Stimulated activated CD8-positive, alpha-beta memory T cell treated with anti-CD3 and anti-CD28 coated beads, Interleukin-4, amount 100 ng/mL, for 1 hour (primary cell): Measurements from ENCODE around the gene PTRHD1.
"Not testable (repeated sequence)": the region's sequence is repeated elsewhere in the genome, so short reads cannot be mapped to it uniquely, and the experiment has no call there.

ENCODE experiments used
- DNase-seq, 2 donors: peaks; one replicate each; pipeline ENCODE4 v3.0.0-alpha.2; 2020; ENCODE audit warnings: low read depth in 2 of 2, low spot score in 1 of 2

The PTRHD1 gene

GRCh38 chr2:24813691-24814137 is 20.5 kb upstream of the PTRHD1 start:
- DNase-seq: no peak

GRCh38 chr2:24809316-24810007 is 16.3 kb upstream of the PTRHD1 start:
- DNase-seq: no peak

DNA sequence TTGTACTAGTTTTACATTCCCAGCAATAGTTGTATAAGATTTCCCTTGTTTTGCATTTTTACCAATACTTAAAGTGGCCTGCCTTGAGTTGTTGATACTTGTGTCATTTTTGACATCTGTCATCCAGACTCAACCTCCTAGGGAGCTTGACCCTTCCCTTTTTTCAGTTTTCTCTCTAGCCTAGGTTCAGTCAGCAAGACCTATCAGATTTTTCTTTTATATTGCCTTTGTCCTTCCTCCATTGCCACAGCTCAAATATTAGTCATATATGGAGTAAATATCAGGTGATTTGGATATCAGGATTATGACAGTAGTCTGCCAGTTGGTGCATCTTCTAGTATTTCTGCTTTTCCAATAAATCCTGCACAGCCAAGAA is 13.5 kb upstream of the PTRHD1 start:
- no peak for DNase-seq

GRCh38 chr2:24805811-24806660 is 12.8 kb upstream of the PTRHD1 start:
- not testable (repeated sequence) for DNase-seq

DNA sequence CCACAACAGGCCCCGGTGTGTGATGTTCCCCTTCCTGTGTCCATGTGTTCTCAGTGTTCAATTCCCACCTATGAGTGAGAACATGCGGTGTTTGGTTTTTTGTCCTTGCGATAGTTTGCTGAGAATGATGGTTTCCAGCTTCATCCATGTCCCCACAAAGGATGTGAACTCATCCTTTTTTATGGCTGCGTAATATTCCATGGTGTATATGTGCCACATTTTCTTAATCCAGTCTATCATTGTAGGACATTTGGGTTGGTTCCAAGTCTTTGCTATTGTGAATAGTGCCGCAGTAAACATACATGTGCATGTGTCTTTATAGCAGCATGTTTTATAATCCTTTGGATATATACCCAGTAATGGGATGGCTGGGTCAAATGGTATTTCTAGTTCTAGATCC is 7.3 kb upstream of the PTRHD1 start:
- DNase-seq: not testable (repeated sequence)

DNA sequence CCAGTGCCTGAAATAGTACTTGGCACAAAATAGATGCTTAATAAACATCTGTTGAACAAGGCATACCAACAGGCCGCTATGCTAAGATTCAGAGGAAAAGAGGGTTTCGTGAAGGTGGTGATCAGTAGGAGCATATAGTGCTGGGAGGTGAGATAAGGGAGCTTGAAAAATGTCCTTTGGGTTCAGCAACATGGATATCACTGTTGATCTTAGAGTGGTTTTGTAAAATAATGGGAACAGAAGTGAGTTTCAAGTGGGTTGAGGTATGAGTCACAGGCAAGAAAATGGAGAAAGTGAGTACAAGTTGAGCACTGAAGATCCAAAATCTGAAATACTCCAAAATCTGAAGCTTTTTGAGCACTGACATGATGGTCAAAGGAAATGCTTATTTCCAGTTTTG is 4.5 kb upstream of the PTRHD1 start:
- no peak for DNase-seq

GRCh38 chr2:24793761-24794435 is 707 bp upstream of the PTRHD1 start:
- DNase-seq: no peak

DNA sequence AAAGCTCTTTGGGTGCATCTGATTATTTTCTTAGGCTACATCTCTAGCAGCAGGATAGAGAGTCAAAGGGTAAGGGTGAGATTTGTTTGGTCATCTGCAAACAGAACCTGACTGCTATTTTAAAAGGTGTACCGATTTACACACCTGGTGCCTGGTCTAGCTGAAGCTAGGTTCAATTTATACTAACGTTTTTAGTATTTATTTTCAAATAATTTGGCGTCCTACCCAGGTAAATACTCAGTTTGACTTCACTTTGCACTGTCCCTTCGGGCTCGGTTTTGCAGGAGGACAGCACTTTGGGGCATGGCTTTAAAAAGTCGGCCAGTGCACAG is 683 bp downstream of the PTRHD1 start:
- DNase-seq: no peak

DNA sequence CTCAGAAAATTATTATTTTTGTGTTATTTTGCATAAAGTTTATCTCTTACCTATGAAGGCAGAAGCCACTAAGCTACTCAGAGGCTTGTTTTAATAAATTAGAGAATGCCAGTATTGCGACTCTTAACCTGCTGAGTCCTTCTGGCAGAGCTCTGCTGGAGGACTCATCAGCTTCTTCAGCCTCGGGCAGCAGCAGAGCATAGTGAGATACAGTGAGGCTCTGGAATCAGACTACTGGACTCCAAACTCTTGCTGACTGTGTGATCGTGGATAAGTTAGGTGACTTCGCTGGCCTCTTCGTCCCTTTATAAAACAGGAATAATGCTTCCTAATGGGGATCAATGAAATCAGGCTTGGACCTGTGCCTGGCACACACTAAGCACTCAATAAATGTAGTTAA is 1.7 kb downstream of the PTRHD1 start:
- no peak for DNase-seq

GRCh38 chr2:24788816-24789215 is 4.4 kb downstream of the PTRHD1 start:
- no peak for DNase-seq

GRCh38 chr2:24787532-24787931 is 5.7 kb downstream of the PTRHD1 start:
- DNase-seq: no peak

DNA sequence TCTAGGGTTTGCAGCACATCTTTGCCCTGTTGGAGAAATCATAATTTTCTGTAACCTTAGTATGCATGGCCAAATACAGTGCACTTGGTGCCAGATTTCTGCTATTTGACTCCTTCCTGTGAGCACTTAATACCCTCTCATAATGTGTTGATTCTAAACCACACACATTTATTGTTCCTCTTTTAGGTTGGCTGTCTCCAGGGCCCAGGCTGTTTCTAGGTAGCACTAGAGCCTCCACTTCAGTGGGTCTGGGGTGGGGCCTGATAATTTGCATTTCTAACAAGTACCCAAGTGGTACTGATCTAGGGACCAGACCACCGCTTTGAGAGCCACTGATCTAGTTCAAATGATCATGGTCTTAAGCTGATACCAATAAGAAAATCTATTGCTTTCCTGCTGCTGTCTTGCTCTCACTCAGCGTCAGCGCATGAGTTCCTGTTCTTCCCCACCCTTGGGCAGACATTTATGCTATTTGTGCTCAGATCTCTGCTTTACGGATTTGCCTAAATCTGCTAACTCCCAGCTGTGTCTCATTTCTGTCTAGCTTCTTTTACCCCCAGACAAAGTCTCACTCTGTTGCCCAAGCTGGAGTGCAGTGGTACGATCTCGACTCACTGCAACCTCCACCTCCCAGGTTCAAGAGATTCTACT is 7.4 kb downstream of the PTRHD1 start:
- no peak for DNase-seq

GRCh38 chr2:24783641-24784040 is 9.6 kb downstream of the PTRHD1 start:
- no peak for DNase-seq

DNA sequence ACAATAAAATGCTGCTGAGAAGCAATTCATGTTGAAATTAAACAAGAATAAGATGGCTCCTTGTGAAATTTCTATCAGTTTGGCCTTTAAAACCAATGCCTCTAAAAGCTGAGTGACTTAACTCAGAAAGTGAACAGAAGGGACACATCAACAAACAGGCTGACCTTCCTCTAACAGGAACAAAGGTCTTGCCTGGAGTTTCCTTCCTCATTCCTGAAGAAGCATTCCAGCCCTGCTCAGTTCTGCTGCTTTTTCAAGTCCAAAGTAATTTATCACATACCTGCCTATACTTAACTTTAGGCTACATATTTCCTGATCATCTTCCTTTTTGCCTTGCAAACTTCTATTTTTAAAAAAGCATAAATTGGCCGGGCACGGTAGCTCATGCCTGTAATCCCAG is 14.1 kb downstream of the PTRHD1 start:
- no peak for DNase-seq

GRCh38 chr2:24774373-24774772 is 18.8 kb downstream of the PTRHD1 start:
- no peak for DNase-seq

DNA sequence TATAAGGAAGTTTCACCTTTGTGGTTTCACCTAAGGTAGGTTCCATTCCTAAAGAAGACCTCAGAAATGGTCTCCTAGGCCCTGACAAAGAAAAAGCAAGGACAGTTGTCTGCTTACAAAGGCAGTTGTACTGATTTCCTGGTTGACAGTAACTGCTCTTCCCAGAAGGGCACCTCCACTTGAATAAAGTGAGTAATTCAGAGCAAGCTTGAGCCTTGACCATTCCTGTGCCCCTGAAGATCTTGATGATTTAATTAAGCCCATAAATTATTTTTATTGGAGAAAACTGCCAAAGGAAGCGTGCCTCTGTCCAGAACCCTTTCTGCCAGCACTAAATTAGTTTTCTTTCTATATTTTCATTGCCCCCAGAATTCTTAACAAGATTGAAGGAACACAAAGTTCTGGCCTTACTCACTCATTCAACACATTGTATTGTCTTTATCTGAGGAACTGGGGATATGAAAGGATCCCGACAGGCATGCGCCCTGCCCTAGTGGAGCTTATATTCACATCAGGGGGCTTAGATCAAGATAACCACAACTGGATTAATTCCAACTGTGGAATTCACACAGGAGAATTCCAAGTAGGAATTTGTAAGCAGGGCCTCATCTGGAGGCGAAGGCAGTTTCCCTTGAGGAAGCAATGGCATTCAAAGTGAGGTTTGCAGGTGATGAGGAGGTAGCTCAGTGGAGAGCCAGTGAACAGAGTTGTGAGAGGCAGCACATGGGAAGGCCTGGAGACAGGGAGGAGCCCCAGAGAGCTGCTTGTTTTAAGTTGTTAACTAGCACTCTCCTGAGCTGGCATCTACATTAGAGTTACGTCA is 21.2 kb downstream of the PTRHD1 start:
- no peak for DNase-seq

DNA sequence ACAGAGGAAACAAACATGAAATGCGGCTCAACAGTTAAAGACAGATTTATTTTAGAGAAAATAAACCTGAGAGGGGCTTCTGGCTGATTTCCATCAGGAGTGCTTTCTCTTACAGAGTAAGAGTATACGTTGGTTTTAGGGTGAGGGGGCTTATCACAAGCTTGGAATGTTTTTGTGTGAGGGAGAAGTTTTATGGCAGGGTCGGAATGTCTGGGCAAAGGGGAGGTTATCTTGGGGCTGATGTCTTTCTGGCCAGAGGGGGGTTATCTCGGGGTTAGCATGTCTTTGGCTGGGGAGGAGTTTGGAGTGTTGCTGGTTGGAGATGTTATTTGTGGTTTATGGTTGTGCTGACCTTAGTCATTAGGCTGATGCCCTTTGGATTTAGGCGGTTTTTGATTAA is 22.1 kb downstream of the PTRHD1 start:
- no peak for DNase-seq

DNA sequence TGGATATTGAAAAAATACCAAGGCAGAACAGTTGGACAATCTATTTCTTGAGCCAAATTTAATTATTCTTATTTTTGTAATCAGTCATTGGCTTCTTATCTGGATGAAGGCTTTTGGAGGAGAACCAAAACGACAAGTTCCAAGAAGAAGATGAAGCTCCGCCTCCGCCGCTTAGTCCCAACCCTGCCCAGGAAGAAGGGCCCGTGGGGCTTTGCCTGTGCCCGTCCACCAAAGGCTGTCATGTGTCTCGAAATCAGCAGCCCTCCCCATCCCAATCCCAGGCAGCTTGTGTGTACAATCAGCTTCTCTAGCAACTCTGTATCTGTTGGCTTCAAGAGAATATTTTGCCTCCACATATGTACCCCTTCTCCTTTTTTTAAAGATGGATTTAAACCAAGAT is 24.6 kb downstream of the PTRHD1 start:
- no peak for DNase-seq

- DNase-seq: no peak
These were observed 25.2 kb downstream of the PTRHD1 start for GRCh38 chr2:24768013-24768412.

- no peak for DNase-seq
These were observed 26.6 kb downstream of the PTRHD1 start for GRCh38 chr2:24766609-24767008.

DNA sequence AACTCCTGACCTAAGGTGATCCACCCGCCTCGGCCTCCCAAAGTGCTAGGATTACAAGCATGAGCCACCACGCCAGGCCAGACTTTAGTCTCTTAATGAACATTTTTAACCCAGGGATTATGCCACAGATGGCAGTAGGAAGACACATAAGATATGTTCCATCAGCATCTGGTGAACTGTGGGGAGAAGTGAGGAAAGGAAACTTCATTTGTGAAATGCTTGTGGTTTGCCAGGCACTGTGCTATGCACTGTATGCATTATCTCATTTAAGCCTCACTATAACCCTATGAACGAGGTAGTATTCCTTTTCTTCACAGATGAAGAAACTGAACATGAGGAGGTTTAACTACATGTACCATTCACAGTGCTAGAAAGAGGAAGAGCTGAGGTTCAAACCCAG is 29.3 kb downstream of the PTRHD1 start:
- DNase-seq: no peak
